K562 (cell line): ENCODE data around the gene CA7. TPM values are rescaled to one million over a fixed set of nuclear protein-coding genes. Genes with fewer than 3 reads are reported as not detected.
A peak's percentile ranks its signal among the peaks of the same experiment; 100 is the strongest.

Experiments
- ATAC-seq: fragments of 200-7000 bp; cut with Tn5 transposase; 3 replicates; pipeline ENCODE4 v1.9.1; 2020; ENCODE audit warnings: moderate library complexity
- BruUV-seq: library from RNA; stranded (reverse); fragments of 400-500 nt; replicated peaks from 2 replicates; lab custom pipeline; 2021; lab: Mats Ljungman, UMichigan
- CTCF ChIA-PET: fragments of 300-600 bp; formaldehyde crosslinking; extraction: SDS; loops from one replicate; lab custom pipeline; 2021; ENCODE audit warnings: low intra/inter-chr PET ratio; lab: Yijun Ruan, JAX
- POLR2A ChIA-PET: fragments of 300-600, 350-650 bp; sonication (Branson Sonifier 250); formaldehyde crosslinking; extraction: SDS; loops from one replicate; lab custom pipeline; 2021; ENCODE audit warnings: antibody characterized with exemption, inconsistent platforms; lab: Yijun Ruan, JAX
- DNase-seq, 4 experiments: peaks; one replicate each; pipeline versions ENCODE4 v3.0.0 to v3.0.0-alpha.2; 2011 to 2018; ENCODE audit warnings: low spot score in 3 of 4, mixed read lengths in 3 of 4; ENCODE audit errors: extremely low read depth in 1 of 4
- FAIRE-seq: peaks from 2 replicates; lab custom pipeline; 2011; peaks lifted over from hg19 to GRCh38; lab: Jason Lieb, UNC
- H2AFZ ChIP-seq: 2 replicates; pipeline ENCODE4 v1.6.0; 2011; ENCODE audit warnings: low read depth, low read length, control low read depth, inconsistent platforms
- H3K27ac ChIP-seq: fragments of 200-600 bp; 3 replicates; pipeline ENCODE4 v1.8.0; 2011; ENCODE audit warnings: low read depth, mild to moderate bottlenecking, control low read depth, inconsistent platforms, low read length, moderate library complexity, mixed read lengths; ENCODE audit errors: extremely low read depth
- H3K27me3 ChIP-seq, 2 experiments: fragments of 300-600 bp in 1 of 2; 2 replicates in 1 of 2; 3 replicates in 1 of 2; pipeline versions ENCODE4 v1.6.0 to v1.8.0; 2011; ENCODE audit warnings: inconsistent platforms in 2 of 2, low read length in 2 of 2, mild to moderate bottlenecking in 1 of 2, mixed read lengths in 1 of 2, moderate library complexity in 1 of 2; ENCODE audit not compliant: control insufficient read depth in 2 of 2, insufficient read depth in 2 of 2
- H3K36me3 ChIP-seq: fragments of 300-600 bp; 3 replicates; pipeline ENCODE4 v1.8.0; 2011; ENCODE audit warnings: mild to moderate bottlenecking, low read length, inconsistent platforms; ENCODE audit not compliant: control insufficient read depth, insufficient read depth
- H3K4me1 ChIP-seq, 2 experiments: fragments of 200-600 bp in 1 of 2; replicated peaks in 1 of 2; 2 replicates in 1 of 2; 3 replicates in 1 of 2; pipeline versions ENCODE4 v1.5.1 to v1.8.0; 2011; ENCODE audit warnings: inconsistent platforms in 2 of 2, low read length in 2 of 2, mild to moderate bottlenecking in 1 of 2, mixed read lengths in 1 of 2, moderate library complexity in 1 of 2; ENCODE audit not compliant: control insufficient read depth in 2 of 2, insufficient read depth in 2 of 2
- H3K4me2 ChIP-seq: 2 replicates; pipeline ENCODE4 v1.6.1; 2011; ENCODE audit warnings: low read length, control low read depth, inconsistent platforms, mixed read lengths; ENCODE audit not compliant: insufficient read depth
- H3K4me3 ChIP-seq: fragments of 200-600 bp; sonication (generic), shearing (Covaris generic); 2 replicates; pipeline ENCODE4 v1.5.1; 2016; ENCODE audit warnings: control low read depth, inconsistent platforms
- H3K79me2 ChIP-seq: fragments of 200-600 bp; 3 replicates; pipeline ENCODE4 v1.8.0; 2011; ENCODE audit warnings: low read length, inconsistent platforms; ENCODE audit not compliant: control insufficient read depth, insufficient read depth
- H3K9ac ChIP-seq, 2 experiments: 2 replicates each; pipeline versions ENCODE4 v1.6.0 to v1.6.1; 2011; ENCODE audit warnings: low read depth in 2 of 2, low read length in 2 of 2, control low read depth in 1 of 2, inconsistent platforms in 1 of 2, mild to moderate bottlenecking in 1 of 2, mixed read lengths in 1 of 2; ENCODE audit not compliant: insufficient read depth in 1 of 2
- H3K9me1 ChIP-seq: one replicate; pipeline ENCODE4 v1.6.0; 2011; ENCODE audit warnings: inconsistent platforms, mild to moderate bottlenecking, low read length, moderate library complexity; ENCODE audit not compliant: control insufficient read depth, insufficient read depth
- H3K9me3 ChIP-seq: replicated peaks from 2 replicates; pipeline ENCODE4 v1.5.1; 2011; ENCODE audit warnings: low read depth, low read length, inconsistent platforms; ENCODE audit not compliant: control insufficient read depth, insufficient read depth
- H4K20me1 ChIP-seq: replicated peaks from 2 replicates; pipeline ENCODE4 v1.6.1; 2011; ENCODE audit warnings: low read length, inconsistent platforms, mixed read lengths; ENCODE audit not compliant: control insufficient read depth, insufficient read depth
- ATF1 ChIP-seq, 2 experiments: fragments of 450-650 bp in 1 of 2; IDR thresholded peaks; 2 replicates each; pipeline ENCODE4 v1.6.1; 2016; ENCODE audit warnings: missing compliant biosample characterization in 1 of 2, missing genetic modification characterization in 1 of 2
- E2F6 ChIP-seq, 2 experiments: IDR thresholded peaks; 2 replicates each; pipeline ENCODE4 v1.6.1; 2011; ENCODE audit warnings: borderline replicate concordance in 1 of 2, control low read depth in 1 of 2, low read depth in 1 of 2, low read length in 1 of 2, mild to moderate bottlenecking in 1 of 2, mixed read lengths in 1 of 2, moderate library complexity in 1 of 2; ENCODE audit not compliant: insufficient read depth in 1 of 2, insufficient read length in 1 of 2, poor library complexity in 1 of 2, severe bottlenecking in 1 of 2; ENCODE audit errors: extremely low read depth in 1 of 2
- EGR1 ChIP-seq: fragments of 450-650 bp; conservative IDR thresholded peaks from 2 replicates; pipeline ENCODE4 v1.6.1; 2017; ENCODE audit warnings: mild to moderate bottlenecking
- NFYB ChIP-seq: IDR thresholded peaks from 2 replicates; pipeline ENCODE4 v1.6.1; 2011; ENCODE audit warnings: mild to moderate bottlenecking, moderate library complexity; ENCODE audit not compliant: insufficient read length; ENCODE audit errors: extremely low read depth
- PBX2 ChIP-seq, 2 experiments: IDR thresholded peaks in 1 of 2; conservative IDR thresholded peaks in 1 of 2; 2 replicates each; pipeline ENCODE4 v1.6.1; 2016; ENCODE audit warnings: low read depth in 2 of 2, mild to moderate bottlenecking in 1 of 2, missing compliant biosample characterization in 1 of 2, missing genetic modification characterization in 1 of 2, moderate library complexity in 1 of 2
- TOE1 ChIP-seq, 2 experiments: fragments of 450-650 bp in 1 of 2; sonication (generic) in 1 of 2; formaldehyde crosslinking in 1 of 2; IDR thresholded peaks; 2 replicates each; pipeline versions ENCODE4 v1.7.1 to v1.8.0; 2016 to 2022; ENCODE audit warnings: borderline replicate concordance in 2 of 2, mild to moderate bottlenecking in 2 of 2, antibody characterized with exemption in 1 of 2, inconsistent platforms in 1 of 2, low read depth in 1 of 2, missing genetic modification reagents in 1 of 2, moderate library complexity in 1 of 2
- ZBTB33 ChIP-seq: sonication (generic); formaldehyde crosslinking; IDR thresholded peaks from 2 replicates; pipeline ENCODE4 v1.8.1; 2023; ENCODE audit warnings: mild to moderate bottlenecking, missing genetic modification reagents
- ZNF589 ChIP-seq: fragments of 200-800 bp; sonication (Bioruptor generic); IDR thresholded peaks from 2 replicates; pipeline ENCODE4 v1.6.1; 2016; ENCODE audit warnings: low read depth, missing genetic modification characterization, missing compliant biosample characterization
- ZNF639 ChIP-seq, 2 experiments: fragments of 200-800 bp in 1 of 2; sonication (Bioruptor generic) in 1 of 2; sonication (generic) in 1 of 2; formaldehyde crosslinking in 1 of 2; IDR thresholded peaks in 1 of 2; conservative IDR thresholded peaks in 1 of 2; 2 replicates each; pipeline versions ENCODE4 v1.5.0 to v1.6.1; 2016 to 2020; ENCODE audit warnings: missing compliant biosample characterization in 1 of 2, missing genetic modification characterization in 1 of 2, missing genetic modification reagents in 1 of 2
- WGBS: fragments of 100-300 bp; shearing (Covaris generic); methylation state at CpG from one replicate; pipeline ENCODE4 v1.1.6; 2016; ENCODE audit warnings: low coverage, mixed read lengths; ENCODE audit not compliant: insufficient coverage; ENCODE audit errors: missing lambda C conversion rate; 5-methylcytosine and 5-hydroxymethylcytosine counted together
- in situ Hi-C: fragments of 300-500 bp; cut with MboI; formaldehyde crosslinking; loops from 4 replicates; pipeline ENCODE4 v1.15.0; 2018; ENCODE audit warnings: inconsistent platforms, mixed read lengths
- intact Hi-C: fragments of 100-400 bp; cut with micrococcal nuclease; formaldehyde crosslinking; loops from 2 replicates; pipeline ENCODE4 v1.14.2; 2022
- polyA plus RNA-seq, 8 experiments: library from polyadenylated mRNA; depleted of rRNA in 4 of 8; stranded (reverse) in 5 of 8; unstranded in 3 of 8; fragments of >200 nt; fragmentation: Nextera tagmentation in 2 of 8; fragmentation: Illumina TruSeq in 1 of 8; extraction: Ambion mirVana in 2 of 8; extraction: Trizol in 1 of 8; gene quantifications; 2 replicates each; pipeline versions ENCODE4 v1.2.1 to v1.2.3, GENCODE V29; 2011 to 2014; ENCODE audit warnings: inconsistent platforms in 1 of 8, missing spikeins in 1 of 8
- total RNA-seq, 7 experiments: library from RNA; depleted of rRNA in 6 of 7; stranded (reverse); fragments of >200 nt in 6 of 7; fragmentation: Illumina TruSeq in 2 of 7; extraction: Trizol in 2 of 7; gene quantifications; 2 replicates each; pipeline versions ENCODE4 v1.2.1 to v1.2.3, GENCODE V29; 2011 to 2021; ENCODE audit warnings: low replicate concordance in 1 of 7

CA7 gene
- total and polyA plus RNA-seq, 9 of the 15 experiments (the other 6 are each of a cell fraction or from before 2014, with no cell fraction given), result 0.03 to 0.07 (median 0.05) TPM; not detected in 5

GRCh38 chr16:66880288-66881013, 36.2 kb downstream of the CA7 start, which contains the start of gene PDP2:
Gene PDP2 (plus strand): TSS chr16:66880515. CDS start chr16:66884285, 3,770 bp downstream.
- peak; percentile 99 for ATAC-seq
- peak; percentile 86 for FAIRE-seq
- peak within 1 kb of the TSS; percentile 93 for H2AFZ ChIP-seq
- H3K9ac ChIP-seq, result peak within 1 kb of the TSS; percentile 73 to 93
- H3K36me3 ChIP-seq, result peaks cover 26% of the 10 kb centered on the region
- H3K4me3 ChIP-seq, result peak within 1 kb of the TSS; percentile 72
- peaks cover 19 to 35% of the 10 kb centered on the region in 2 experiments for H3K4me1 ChIP-seq
- in situ Hi-C loops (no loop called here), intact Hi-C loops (no loop called here)
- no peaks in the 10 kb centered on the region for H3K9me3 ChIP-seq
- peaks cover 20% of the 10 kb centered on the region for H3K79me2 ChIP-seq
- peak within 1 kb of the TSS; percentile 85 for H3K4me2 ChIP-seq
- TSS peak; percentile 61 for BruUV-seq
- H4K20me1 ChIP-seq, result no peaks in the 10 kb centered on the region; the same call in none of the 2 replicates
- no peaks in the 10 kb centered on the region for H3K9me1 ChIP-seq
- CTCF ChIA-PET, result interaction anchor here (0.6 kb wide), 1 partner anchor 150 kb away, joined by 3 read pairs; no protein-coding TSS in a partner anchor
- no peaks in the 10 kb centered on the region for H3K27me3 ChIP-seq
- WGBS, result under 1% methylated on average over 34 of the region's 58 CpGs
- POLR2A ChIA-PET, result interaction anchor here (0.5 to 2.0 kb wide), 7 partner anchors 10 to 1077 kb away, joined by 3 to 9 read pairs (median 4); partner anchors contain the start of gene DYNC1LI2
- peak; percentile 98 to 100 (median 99) for DNase-seq
- H3K27ac ChIP-seq, result peak within 1 kb of the TSS; percentile 47
- TF ChIP-seq NFYB, result peak; percentile 95
- 0 out of 4 replicates have a peak, but pooled peaks of 1 of the 2 experiments have one; percentile 36 for TF ChIP-seq ZNF639 (CRISPR knock-in tag; conservative IDR thresholded peaks at IDR 0.05 in 1 of 2, IDR thresholded peaks at IDR 0.05 in 1 of 2)
- TF ChIP-seq ZNF589 (CRISPR knock-in tag), result no peak
- TF ChIP-seq TOE1 (IDR thresholded peaks at IDR 0.05; ENCODE audit: borderline replicate concordance), result peak; percentile 41; the same call in 1 of the 2 replicates
- TF ChIP-seq TOE1 (CRISPR knock-in tag; IDR thresholded peaks at IDR 0.05; ENCODE audit: borderline replicate concordance, low read depth), result no peak
- peak; percentile 60; the same call in 1 of the 2 replicates for TF ChIP-seq EGR1
- peak; percentile 73 to 81 for TF ChIP-seq E2F6 (IDR thresholded peaks at IDR 0.05; ENCODE audit: borderline replicate concordance in 1 of 2, extremely low read depth in 1 of 2, insufficient read depth in 1 of 2, insufficient read length in 1 of 2, low read depth in 1 of 2, low read length in 1 of 2, poor library complexity in 1 of 2, severe bottlenecking in 1 of 2)
- TF ChIP-seq ATF1 (CRISPR knock-in tag; IDR thresholded peaks at IDR 0.05), result no peak
- peak; percentile 49 for TF ChIP-seq ATF1 (tag; IDR thresholded peaks at IDR 0.05)
- TF ChIP-seq PBX2 (CRISPR knock-in tag; IDR thresholded peaks at IDR 0.05; ENCODE audit: low read depth), result peak; percentile 98
- peak; percentile 99 for TF ChIP-seq PBX2 (tag; conservative IDR thresholded peaks at IDR 0.05; ENCODE audit: low read depth)
- no peak for TF ChIP-seq ZBTB33 (CRISPR knock-in tag)
